A549 (cell line): ENCODE measurements around the gene ADAMTS2. TPM values are rescaled to one million over a fixed set of nuclear protein-coding genes. Genes with fewer than 3 reads are reported as not detected.

Experiments used
- ATAC-seq, 2 experiments: fragments of 200-7000 bp in 1 of 2; fragments of >200 bp in 1 of 2; cut with Nextera tagmentation in 1 of 2; cut with Tn5 transposase in 1 of 2; 3 replicates each; pipeline versions ENCODE4 v1.8.0 to v1.9.1; 2018 to 2020; ENCODE audit warnings: mild to moderate bottlenecking in 1 of 2, moderate library complexity in 1 of 2
- CTCF ChIA-PET: fragments of 300-600 bp; sonication (Branson Sonifier 250); formaldehyde crosslinking; extraction: SDS; loops from one replicate; lab custom pipeline; 2021; ENCODE audit warnings: antibody characterized with exemption, inconsistent platforms; lab: Yijun Ruan, JAX
- POLR2A ChIA-PET: fragments of 350-600 bp; formaldehyde crosslinking; extraction: SDS; loops from one replicate; lab custom pipeline; 2021; ENCODE audit warnings: antibody characterized with exemption, inconsistent platforms; lab: Yijun Ruan, JAX
- DNase-seq, 2 experiments: peaks; one replicate each; pipeline versions ENCODE4 v3.0.0 to v3.0.0-alpha.2; 2011 to 2016; ENCODE audit warnings: low read depth in 1 of 2, low spot score in 1 of 2
- FAIRE-seq: peaks from 2 replicates; lab custom pipeline; 2011; peaks lifted over from hg19 to GRCh38; lab: Jason Lieb, UNC
- H3K27ac ChIP-seq, 2 experiments: fragments of >200 bp; sonication (Bioruptor Twin); formaldehyde crosslinking; 3 replicates each; pipeline ENCODE4 v1.5.1; 2016 to 2017
- H3K4me1 ChIP-seq: fragments of >200 bp; sonication (Bioruptor Twin); formaldehyde crosslinking; 3 replicates; pipeline ENCODE4 v1.6.1; 2016
- H3K4me2 ChIP-seq: fragments of >200 bp; sonication (Bioruptor Twin); formaldehyde crosslinking; 3 replicates; pipeline ENCODE4 v1.6.1; 2016
- H3K4me3 ChIP-seq: fragments of >200 bp; sonication (Bioruptor Twin); formaldehyde crosslinking; 3 replicates; pipeline ENCODE4 v1.5.1; 2016
- H3K9me3 ChIP-seq: fragments of >200 bp; sonication (Bioruptor Twin); formaldehyde crosslinking; 3 replicates; pipeline ENCODE4 v1.6.1; 2016
- BHLHE40 ChIP-seq: IDR thresholded peaks from 2 replicates; pipeline ENCODE4 v1.6.1; 2012; ENCODE audit warnings: low read depth, low read length, inconsistent platforms
- CBX2 ChIP-seq: fragments of 200-600 bp; sonication (generic); IDR thresholded peaks from 2 replicates; pipeline ENCODE4 v1.6.1; 2016; ENCODE audit warnings: low read depth, mild to moderate bottlenecking, borderline replicate concordance
- CEBPB ChIP-seq, 2 experiments: fragments of >200 bp in 1 of 2; sonication (Bioruptor Twin) in 1 of 2; formaldehyde crosslinking in 1 of 2; IDR thresholded peaks; 2 replicates each; pipeline ENCODE4 v1.6.1; 2012 to 2016
- EHF ChIP-seq: fragments of 250-450 bp; sonication (Bioruptor Pico); IDR thresholded peaks from 2 replicates; pipeline ENCODE4 v1.5.0; 2020; ENCODE audit warnings: mild to moderate bottlenecking
- ESRRA ChIP-seq: fragments of 150-350 bp; IDR thresholded peaks from 2 replicates; pipeline ENCODE4 v1.6.1; 2014; ENCODE audit warnings: mild to moderate bottlenecking, low read length, borderline replicate concordance
- FOSB ChIP-seq: fragments of 250-450 bp; sonication (Bioruptor Pico); IDR thresholded peaks from 2 replicates; pipeline ENCODE4 v1.5.0; 2020; ENCODE audit warnings: mild to moderate bottlenecking, moderate library complexity
- GATA3 ChIP-seq: IDR thresholded peaks from 2 replicates; pipeline ENCODE4 v1.6.1; 2012; ENCODE audit warnings: borderline replicate concordance
- HOXB5 ChIP-seq: fragments of 250-450 bp; sonication (Bioruptor Pico); IDR thresholded peaks from 2 replicates; pipeline ENCODE4 v1.5.0; 2020; ENCODE audit warnings: mild to moderate bottlenecking, moderate library complexity
- JUNB ChIP-seq: fragments of >200 bp; sonication (Bioruptor Twin); formaldehyde crosslinking; IDR thresholded peaks from 2 replicates; pipeline ENCODE4 v1.6.1; 2016
- KDM5A ChIP-seq: fragments of 200-600 bp; sonication (generic); IDR thresholded peaks from 2 replicates; pipeline ENCODE4 v1.6.1; 2016; ENCODE audit warnings: antibody characterized with exemption, mild to moderate bottlenecking
- MAZ ChIP-seq: fragments of 150-350 bp; IDR thresholded peaks from 2 replicates; pipeline ENCODE4 v1.6.1; 2014; ENCODE audit warnings: antibody characterized with exemption, low read depth, low read length, borderline replicate concordance
- NFE2L2 ChIP-seq: fragments of 150-350 bp; conservative IDR thresholded peaks from 2 replicates; pipeline ENCODE4 v1.6.1; 2014; ENCODE audit warnings: low read length
- NPAS2 ChIP-seq: fragments of 250-450 bp; sonication (Bioruptor Pico); IDR thresholded peaks from 2 replicates; pipeline ENCODE4 v1.8.0; 2022; ENCODE audit warnings: mild to moderate bottlenecking, moderate library complexity, borderline replicate concordance
- NR3C1 ChIP-seq: fragments of >200 bp; sonication (Bioruptor Twin); formaldehyde crosslinking; IDR thresholded peaks from 3 replicates; pipeline ENCODE4 v1.6.1; 2017
- POLR2A ChIP-seq: IDR thresholded peaks from 2 replicates; pipeline ENCODE4 v1.6.1; 2012; ENCODE audit warnings: mild to moderate bottlenecking, low read length
- RARB ChIP-seq: fragments of 250-450 bp; sonication (Bioruptor Pico); IDR thresholded peaks from 2 replicates; pipeline ENCODE4 v1.8.0; 2021; ENCODE audit warnings: mild to moderate bottlenecking, moderate library complexity
- RNF2 ChIP-seq: fragments of 200-600 bp; sonication (generic); IDR thresholded peaks from 2 replicates; pipeline ENCODE4 v1.6.1; 2016; ENCODE audit warnings: low read depth, mild to moderate bottlenecking, antibody characterized with exemption, moderate library complexity, borderline replicate concordance
- TFCP2L1 ChIP-seq: fragments of 250-450 bp; sonication (Bioruptor Pico); IDR thresholded peaks from 2 replicates; pipeline ENCODE4 v1.5.0; 2021; ENCODE audit warnings: mild to moderate bottlenecking
- TP53 ChIP-seq: fragments of 250-450 bp; sonication (Bioruptor Pico); IDR thresholded peaks from 2 replicates; pipeline ENCODE4 v1.5.0; 2021; ENCODE audit warnings: mild to moderate bottlenecking, moderate library complexity
- ZNF302 ChIP-seq: fragments of 250-450 bp; sonication (Bioruptor Pico); IDR thresholded peaks from 2 replicates; pipeline ENCODE4 v1.9.0; 2021; ENCODE audit warnings: inconsistent platforms, mild to moderate bottlenecking, moderate library complexity
- WGBS: methylation state at CpG from one replicate; pipeline ENCODE4 v1.1.6; 2017; ENCODE audit errors: missing lambda C conversion rate; 5-methylcytosine and 5-hydroxymethylcytosine counted together
- polyA plus RNA-seq, 4 experiments: library from polyadenylated mRNA; depleted of rRNA in 3 of 4; stranded (reverse); fragments of >200 nt; fragmentation: RNase III in 1 of 4; extraction: RNeasy Plus Mini Kit Qiagen cat#74134 plus additional on column Dnase treatment in 1 of 4; gene quantifications; 2 replicates in 3 of 4; 3 replicates in 1 of 4; pipeline ENCODE4 v1.2.3, GENCODE V29; 2011 to 2017
- TF ChIP-seq, protein P1 (sequence below): IDR thresholded peaks from 2 replicates; pipeline ENCODE4 v1.6.1; 2012
- TF ChIP-seq, protein P2 (sequence below): IDR thresholded peaks from 2 replicates; pipeline ENCODE4 v1.6.1; 2012
- TF ChIP-seq, protein P3 (sequence below): fragments of >200 bp; sonication (Bioruptor Twin); formaldehyde crosslinking; IDR thresholded peaks from 3 replicates; pipeline ENCODE4 v1.5.1; 2016

The ADAMTS2 gene
- polyA plus RNA-seq, 2 of the 4 experiments (the other 2 are of a cell fraction), result not detected

DNA sequence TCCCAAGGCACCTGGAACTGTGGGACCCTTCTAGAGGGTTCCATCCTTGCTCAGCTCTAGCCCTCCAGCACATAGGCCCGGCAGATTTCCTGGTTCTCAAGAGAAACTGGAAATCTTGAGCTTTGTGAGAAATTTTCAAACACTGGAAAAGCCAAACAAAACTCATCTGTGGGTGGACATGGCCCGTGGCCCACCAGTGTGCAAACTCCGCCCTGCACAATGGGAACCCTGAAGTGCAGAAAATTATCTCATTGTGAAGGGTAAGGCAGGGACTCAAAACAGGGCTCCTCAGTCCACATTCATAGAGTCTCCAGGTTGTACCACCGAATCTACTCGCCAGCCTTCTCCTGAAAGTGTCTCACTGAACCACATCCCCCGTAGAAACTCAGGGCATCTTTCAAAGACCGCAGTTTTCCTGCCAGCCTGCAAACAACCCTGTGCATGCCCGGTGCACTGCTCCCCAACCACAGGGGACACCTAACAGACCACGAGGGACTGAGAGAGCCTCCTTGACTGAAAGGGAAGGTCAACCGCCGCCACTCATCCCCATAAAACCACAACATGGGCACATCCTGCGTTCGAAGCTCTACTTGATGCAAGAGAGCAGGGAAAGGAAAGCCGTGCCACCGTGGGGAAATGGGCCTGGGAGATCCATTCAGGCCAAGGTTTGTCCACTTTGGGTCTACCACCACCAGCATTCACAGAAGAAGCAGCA lies 18.1 kb downstream of the ADAMTS2 start:
- no peak overlapping the region for H3K27ac ChIP-seq
- no peak for ATAC-seq
- 25% methylated on average over 15 of the region's 15 CpGs for WGBS

DNA sequence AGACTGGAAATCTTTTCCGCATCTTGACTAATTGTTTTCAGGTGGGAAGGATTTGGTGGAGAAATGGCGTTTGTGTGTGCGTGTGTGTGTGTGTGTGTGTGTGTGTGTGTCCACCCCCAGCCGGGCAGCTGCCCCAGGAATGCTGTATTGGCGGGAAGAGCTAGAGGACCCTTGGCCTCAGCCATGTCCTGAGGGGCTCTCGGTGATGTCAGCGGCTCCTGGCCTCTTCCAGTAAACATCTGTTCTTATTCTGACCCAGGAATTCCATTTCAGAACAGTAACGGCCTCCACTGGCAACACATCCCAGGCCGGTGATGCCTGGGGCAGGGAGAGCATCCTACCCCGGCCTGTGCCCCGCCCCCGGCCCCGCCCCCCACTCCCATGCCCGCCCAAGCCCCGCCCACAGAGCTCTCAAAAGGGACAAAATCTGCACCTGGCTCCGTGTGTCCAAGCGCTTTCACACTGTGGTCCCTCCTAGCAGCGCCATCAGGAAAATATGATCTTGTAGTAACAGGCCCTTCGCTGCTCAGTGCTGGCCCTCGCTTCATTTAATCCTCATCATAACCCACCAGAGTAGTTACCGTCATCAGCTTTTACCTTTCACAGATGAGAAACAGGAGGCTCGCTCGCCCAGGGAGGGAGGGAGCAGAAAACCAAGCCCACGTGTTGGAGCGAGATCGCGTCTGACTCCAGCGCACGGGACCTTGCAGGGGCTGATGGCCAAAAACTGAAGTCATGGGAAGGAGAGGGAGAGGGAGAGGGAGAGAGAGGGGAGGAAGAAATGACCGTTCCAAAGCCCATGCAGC lies 18.9 kb downstream of the ADAMTS2 start:
- FAIRE-seq, result no peak
- Histone ChIP-seq H3K4me3 (no peak overlapping the region), H3K27ac (no peak overlapping the region), H3K4me1 (no peaks in the 10 kb centered on the region)
- CTCF ChIA-PET, result no interaction called here
- 42% methylated on average over 24 of the region's 30 CpGs for WGBS
- TF ChIP-seq RNF2 (no peak), NFE2L2 (no peak), POLR2A (no peak), TP53 (CRISPR knock-in tag) (no peak), NPAS2 (no peak), EHF (CRISPR knock-in tag) (no peak)
- TF ChIP-seq, all 56 proteins: peak for 0
- no peak for ATAC-seq
- no peak overlapping the region for H3K4me2 ChIP-seq
- H3K9me3 ChIP-seq, result no peaks in the 10 kb centered on the region
- DNase-seq, result no peak
- POLR2A ChIA-PET, result no interaction called here

More for the DNA sequence above, 18.1 kb downstream of the ADAMTS2 start:
- Histone ChIP-seq H3K4me3 (no peak overlapping the region), H3K9me3 (no peaks in the 10 kb centered on the region), H3K4me1 (no peaks in the 10 kb centered on the region), H3K4me2 (no peak overlapping the region)
- FAIRE-seq, result no peak
- DNase-seq, result no peak
- CTCF ChIA-PET, result no interaction called here
- POLR2A ChIA-PET, result no interaction called here
- TF ChIP-seq, protein P1, sequence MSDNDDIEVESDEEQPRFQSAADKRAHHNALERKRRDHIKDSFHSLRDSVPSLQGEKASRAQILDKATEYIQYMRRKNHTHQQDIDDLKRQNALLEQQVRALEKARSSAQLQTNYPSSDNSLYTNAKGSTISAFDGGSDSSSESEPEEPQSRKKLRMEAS, result no peak
- TF ChIP-seq TP53 (CRISPR knock-in tag), result no peak
- TF ChIP-seq CBX2, result no peak
- TF ChIP-seq NPAS2, result no peak
- TF ChIP-seq ESRRA, result no peak
- TF ChIP-seq RARB (CRISPR knock-in tag), result no peak
- no peak for TF ChIP-seq GATA3
- no peak for TF ChIP-seq BHLHE40
- no peak for TF ChIP-seq RNF2
- TF ChIP-seq KDM5A, result no peak
- TF ChIP-seq EHF (CRISPR knock-in tag), result no peak
- no peak for TF ChIP-seq FOSB
- no peak for TF ChIP-seq MAZ
- no peak for TF ChIP-seq ZNF302 (CRISPR knock-in tag)

DNA sequence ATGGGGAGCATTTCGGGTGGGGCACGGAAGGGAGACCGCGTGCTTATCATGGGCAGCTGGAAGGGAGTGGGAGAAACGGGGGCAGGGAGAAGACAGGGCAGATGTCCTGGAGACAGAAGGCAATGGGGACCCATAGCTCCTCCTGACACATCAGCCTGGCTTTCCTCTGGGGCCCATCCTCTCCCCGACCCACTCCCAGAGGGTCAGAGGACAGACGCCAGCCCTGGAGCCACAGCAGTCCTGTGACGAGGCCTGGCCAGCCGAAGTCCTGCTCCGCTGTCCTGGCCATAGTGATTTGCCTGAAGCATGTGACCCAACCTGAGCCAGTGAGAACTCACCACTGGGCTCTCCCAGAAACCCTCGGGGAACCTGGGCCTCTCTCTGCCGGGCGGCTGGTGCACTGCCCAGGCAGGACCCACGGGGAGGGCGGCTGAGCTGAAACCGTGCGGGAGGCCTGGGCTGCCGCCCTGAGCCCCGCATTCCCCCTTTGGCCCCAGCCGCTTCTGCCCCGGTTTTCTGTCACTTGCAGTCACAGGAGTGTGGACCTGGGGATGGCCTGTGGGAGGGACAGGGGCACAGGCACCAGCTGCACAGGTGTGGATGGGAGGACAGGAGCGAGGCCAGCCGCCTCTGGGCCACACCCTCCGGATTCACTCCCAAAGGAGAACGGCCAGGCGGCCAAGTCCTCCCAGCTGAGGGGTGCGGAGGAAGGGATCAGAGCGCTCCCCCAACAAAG lies 19.8 kb downstream of the ADAMTS2 start:
- CTCF ChIA-PET, result no interaction called here
- ATAC-seq, result no peak
- WGBS, result 57% methylated on average over 24 of the region's 28 CpGs
- POLR2A ChIA-PET, result no interaction called here
- Histone ChIP-seq H3K4me1 (no peaks in the 10 kb centered on the region), H3K9me3 (no peaks in the 10 kb centered on the region), H3K4me2 (no peak overlapping the region)
- no peak for TF ChIP-seq HOXB5 (CRISPR knock-in tag)
- no peak for TF ChIP-seq NFE2L2
- TF ChIP-seq, protein P2, sequence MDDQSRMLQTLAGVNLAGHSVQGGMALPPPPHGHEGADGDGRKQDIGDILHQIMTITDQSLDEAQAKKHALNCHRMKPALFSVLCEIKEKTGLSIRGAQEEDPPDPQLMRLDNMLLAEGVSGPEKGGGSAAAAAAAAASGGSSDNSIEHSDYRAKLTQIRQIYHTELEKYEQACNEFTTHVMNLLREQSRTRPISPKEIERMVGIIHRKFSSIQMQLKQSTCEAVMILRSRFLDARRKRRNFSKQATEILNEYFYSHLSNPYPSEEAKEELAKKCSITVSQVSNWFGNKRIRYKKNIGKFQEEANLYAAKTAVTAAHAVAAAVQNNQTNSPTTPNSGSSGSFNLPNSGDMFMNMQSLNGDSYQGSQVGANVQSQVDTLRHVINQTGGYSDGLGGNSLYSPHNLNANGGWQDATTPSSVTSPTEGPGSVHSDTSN, result no peak
- no peak for TF ChIP-seq EHF (CRISPR knock-in tag)
- TF ChIP-seq JUNB, result no peak
- TF ChIP-seq ZNF302 (CRISPR knock-in tag), result no peak
- no peak for TF ChIP-seq TFCP2L1
- no peak for TF ChIP-seq NR3C1
- TF ChIP-seq CEBPB (IDR thresholded peaks at IDR 0.05), result no peak
- TF ChIP-seq, protein P3, sequence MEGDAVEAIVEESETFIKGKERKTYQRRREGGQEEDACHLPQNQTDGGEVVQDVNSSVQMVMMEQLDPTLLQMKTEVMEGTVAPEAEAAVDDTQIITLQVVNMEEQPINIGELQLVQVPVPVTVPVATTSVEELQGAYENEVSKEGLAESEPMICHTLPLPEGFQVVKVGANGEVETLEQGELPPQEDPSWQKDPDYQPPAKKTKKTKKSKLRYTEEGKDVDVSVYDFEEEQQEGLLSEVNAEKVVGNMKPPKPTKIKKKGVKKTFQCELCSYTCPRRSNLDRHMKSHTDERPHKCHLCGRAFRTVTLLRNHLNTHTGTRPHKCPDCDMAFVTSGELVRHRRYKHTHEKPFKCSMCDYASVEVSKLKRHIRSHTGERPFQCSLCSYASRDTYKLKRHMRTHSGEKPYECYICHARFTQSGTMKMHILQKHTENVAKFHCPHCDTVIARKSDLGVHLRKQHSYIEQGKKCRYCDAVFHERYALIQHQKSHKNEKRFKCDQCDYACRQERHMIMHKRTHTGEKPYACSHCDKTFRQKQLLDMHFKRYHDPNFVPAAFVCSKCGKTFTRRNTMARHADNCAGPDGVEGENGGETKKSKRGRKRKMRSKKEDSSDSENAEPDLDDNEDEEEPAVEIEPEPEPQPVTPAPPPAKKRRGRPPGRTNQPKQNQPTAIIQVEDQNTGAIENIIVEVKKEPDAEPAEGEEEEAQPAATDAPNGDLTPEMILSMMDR, result no peak
- TF ChIP-seq, all 56 proteins: peak for 0
- no peak overlapping the region for H3K27ac ChIP-seq
- no peak overlapping the region for H3K4me3 ChIP-seq
- FAIRE-seq (no peak), DNase-seq (no peak)
